IPS DF 6.9 (cell line): ENCODE results near the gene ZKSCAN3.
"Not testable (repeated sequence)": the region's sequence is repeated elsewhere in the genome, so short reads cannot be mapped to it uniquely, and the experiment has no call there.

Experiments
- DNase-seq: peaks from one replicate; pipeline ENCODE4 v3.0.0-alpha.2; 2013; ENCODE audit warnings: low read depth, low spot score
- H3K27ac ChIP-seq: one replicate; pipeline ENCODE4 v1.5.1; 2013; ENCODE audit warnings: low read length, control low read depth
- H3K27me3 ChIP-seq: 2 replicates; pipeline ENCODE4 v1.6.1; 2013; ENCODE audit warnings: mild to moderate bottlenecking, low read length; ENCODE audit not compliant: control insufficient read depth, insufficient read depth
- H3K36me3 ChIP-seq: 2 replicates; pipeline ENCODE4 v1.6.1; 2013; ENCODE audit warnings: low read length; ENCODE audit not compliant: control insufficient read depth, insufficient read depth
- H3K4me1 ChIP-seq: 2 replicates; pipeline ENCODE4 v1.6.1; 2013; ENCODE audit warnings: low read length; ENCODE audit not compliant: control insufficient read depth, insufficient read depth
- H3K4me3 ChIP-seq: 2 replicates; pipeline ENCODE4 v1.5.1; 2013; ENCODE audit warnings: mild to moderate bottlenecking, low read length
- H3K9me3 ChIP-seq: 2 replicates; pipeline ENCODE4 v1.6.1; 2013; ENCODE audit warnings: low read length, inconsistent platforms; ENCODE audit not compliant: control insufficient read depth, insufficient read depth
- WGBS: extraction: QIAGEN DNeasy Blood & Tissue Kit; methylation state at CpG from one replicate; pipeline ENCODE4 v1.1.7; 2013; ENCODE audit warnings: mixed read lengths, missing lambda C conversion rate; ENCODE audit not compliant: insufficient read length, insufficient coverage; 5-methylcytosine and 5-hydroxymethylcytosine counted together

Gene ZKSCAN3

DNA sequence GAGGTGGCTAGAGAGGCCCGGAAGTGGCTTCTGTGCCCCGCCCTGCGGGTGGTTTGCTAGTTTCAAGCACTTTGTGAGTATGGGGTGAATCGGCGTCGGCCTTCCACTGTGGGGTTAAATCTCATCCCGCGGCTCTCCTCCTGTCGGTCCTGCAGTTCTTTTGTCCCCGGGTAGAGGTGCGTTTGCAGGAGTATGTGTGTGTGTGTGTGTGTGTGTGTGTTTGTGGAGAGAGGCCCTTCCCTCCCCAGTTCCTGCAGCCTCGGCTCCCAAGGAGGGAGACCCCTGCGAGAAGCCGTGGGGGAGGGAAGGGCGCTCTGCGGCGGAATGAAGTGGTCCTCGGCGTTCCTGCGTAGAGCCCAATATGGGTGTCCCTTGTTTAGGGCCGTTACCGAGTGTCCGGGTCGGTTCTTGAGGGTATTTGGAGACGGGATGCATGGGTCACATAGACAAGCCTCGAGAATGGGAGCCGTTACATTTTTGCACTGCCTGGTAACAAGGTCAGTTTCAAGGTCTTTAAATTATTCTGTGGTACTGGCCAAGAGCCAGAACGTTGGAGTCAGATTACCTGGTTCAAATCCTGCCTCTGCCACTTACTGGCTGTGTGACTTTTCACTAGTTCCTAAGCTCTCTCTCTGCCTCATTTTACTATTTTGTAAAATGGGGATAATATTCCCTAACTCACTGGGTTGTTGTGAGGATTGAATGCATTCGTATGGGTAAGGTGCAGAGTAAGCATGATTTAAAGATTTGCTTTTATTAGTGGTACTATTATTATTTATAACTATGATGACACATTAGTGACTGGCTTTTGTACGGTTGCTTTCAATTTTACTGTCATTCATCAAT, at the start of gene ZKSCAN3:
TSS of gene ZKSCAN3 (plus strand) at position 56 of the 846 bp plus-strand sequence. CDS start 9,640 bp downstream, outside the sequence.
- Histone ChIP-seq H3K9me3 (no peaks in the 10 kb centered on the region), H3K27ac (no peak within 1 kb of the TSS), H3K4me1 (no peaks in the 10 kb centered on the region), H3K36me3 (no peaks in the 10 kb centered on the region), H3K4me3 (peak within 1 kb of the TSS; percentile 92), H3K27me3 (no peaks in the 10 kb centered on the region)
- no CpG with 5 or more reads among the region's 30 CpGs for WGBS
- no peak for DNase-seq

DNA sequence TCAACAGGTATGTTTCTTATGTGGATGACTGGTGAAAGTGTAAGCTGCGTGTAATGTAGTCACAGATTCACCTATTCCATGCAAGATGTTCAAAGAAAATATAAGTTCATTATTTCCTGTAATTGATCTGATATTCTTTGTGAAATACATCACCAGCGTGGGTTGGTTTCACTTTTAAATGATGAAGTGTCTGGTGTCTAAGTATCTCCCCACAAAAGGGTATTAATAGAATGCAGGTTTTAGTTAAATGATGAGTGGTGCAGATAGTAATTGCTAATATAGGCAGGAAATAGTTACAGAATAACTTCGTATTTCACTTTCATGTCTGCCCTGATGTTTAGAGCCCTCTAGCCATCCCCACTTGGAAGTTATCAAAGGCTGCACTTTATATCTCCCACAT, 46.2 kb upstream of the ZKSCAN3 start:
- Histone ChIP-seq H3K27me3 (no peaks in the 10 kb centered on the region), H3K27ac (no peak overlapping the region), H3K4me1 (no peaks in the 10 kb centered on the region), H3K9me3 (no peaks in the 10 kb centered on the region), H3K4me3 (no peak overlapping the region), H3K36me3 (no peaks in the 10 kb centered on the region)
- no peak for DNase-seq
- no CpG with 5 or more reads among the region's 3 CpGs for WGBS

GRCh38 chr6:28306363-28306762, 43.4 kb upstream of the ZKSCAN3 start:
- H3K27ac ChIP-seq, DNase-seq, H3K9me3 ChIP-seq, H3K27me3 ChIP-seq, H3K4me3 ChIP-seq, H3K4me1 ChIP-seq, H3K36me3 ChIP-seq: not testable (repeated sequence)

- no peak for DNase-seq
Observed at GRCh38 chr6:28311139-28311823, 38.5 kb upstream of the ZKSCAN3 start.

GRCh38 chr6:28312939-28313338, 36.8 kb upstream of the ZKSCAN3 start:
- no peak for DNase-seq
- no CpG with 5 or more reads among the region's 23 CpGs for WGBS
- no peaks in the 10 kb centered on the region for H3K9me3 ChIP-seq
- no peaks in the 10 kb centered on the region for H3K36me3 ChIP-seq
- H3K4me3 ChIP-seq = no peak overlapping the region
- 0 out of 2 replicates have a peak, but pooled peaks cover 4% of the 10 kb centered on the region for H3K4me1 ChIP-seq
- H3K27ac ChIP-seq = no peak overlapping the region
- H3K27me3 ChIP-seq = no peaks in the 10 kb centered on the region

More at GRCh38 chr6:28311139-28311823, 38.5 kb upstream of the ZKSCAN3 start:
- Histone ChIP-seq H3K9me3 (no peaks in the 10 kb centered on the region), H3K27ac (no peak overlapping the region), H3K4me3 (no peak overlapping the region), H3K27me3 (no peaks in the 10 kb centered on the region), H3K4me1 (0 out of 2 replicates have a peak, but pooled peaks cover 4% of the 10 kb centered on the region), H3K36me3 (no peaks in the 10 kb centered on the region)
- WGBS = no CpG with 5 or more reads among the region's 9 CpGs

DNA sequence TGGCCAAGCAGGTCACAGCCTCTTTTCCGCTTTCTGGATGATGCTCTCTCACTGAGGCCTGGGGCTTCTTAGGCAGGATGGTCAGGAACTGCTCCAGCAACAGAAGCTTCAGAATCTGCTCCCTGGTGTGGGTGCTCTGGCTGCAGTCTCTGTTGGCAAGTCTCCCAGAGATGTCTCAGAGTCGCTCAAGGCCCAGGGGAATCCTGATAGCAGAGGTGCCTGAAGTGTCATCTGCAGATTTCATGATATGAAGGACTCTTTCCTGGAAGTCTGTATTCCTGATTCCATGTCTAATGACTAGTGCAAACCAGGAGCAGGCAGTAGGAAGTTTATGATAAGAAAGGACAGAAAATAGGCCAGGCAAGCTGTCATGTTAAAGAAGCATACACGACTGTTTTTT, 34.1 kb upstream of the ZKSCAN3 start:
- no peak overlapping the region for H3K27ac ChIP-seq
- H3K4me3 ChIP-seq = no peak overlapping the region
- no peaks in the 10 kb centered on the region for H3K27me3 ChIP-seq
- H3K36me3 ChIP-seq = no peaks in the 10 kb centered on the region
- DNase-seq = no peak
- 0 out of 2 replicates have a peak, but pooled peaks cover 4% of the 10 kb centered on the region for H3K4me1 ChIP-seq
- H3K9me3 ChIP-seq = no peaks in the 10 kb centered on the region
- WGBS = no CpG with 5 or more reads among the region's 3 CpGs

- not testable (repeated sequence) for H3K4me3 ChIP-seq, H3K4me1 ChIP-seq, H3K27me3 ChIP-seq, DNase-seq, H3K36me3 ChIP-seq, H3K9me3 ChIP-seq, H3K27ac ChIP-seq
- WGBS = no CpG with 5 or more reads among the region's 8 CpGs
Observed at GRCh38 chr6:28317866-28318265, 31.9 kb upstream of the ZKSCAN3 start.

DNA sequence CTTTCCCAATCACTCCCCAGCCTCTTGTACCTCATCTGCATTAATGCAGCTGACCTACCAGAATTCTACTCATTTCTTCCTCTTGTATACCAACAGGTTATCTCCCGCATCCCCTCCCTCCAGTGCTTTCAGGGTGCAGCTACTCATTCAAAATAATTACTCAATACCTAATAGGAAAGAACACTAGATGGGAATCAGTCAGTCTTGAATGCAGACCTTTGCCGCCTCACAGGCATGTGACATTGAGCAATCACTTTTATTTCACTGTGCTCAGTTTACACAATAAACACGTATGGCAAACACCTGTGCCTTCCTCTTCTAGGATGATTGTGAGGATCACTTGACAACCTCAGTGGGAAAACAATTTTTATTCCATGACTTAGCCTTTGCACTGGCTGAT, 27.1 kb upstream of the ZKSCAN3 start:
- Histone ChIP-seq H3K9me3 (peaks cover 7% of the 10 kb centered on the region), H3K36me3 (peaks cover 8% of the 10 kb centered on the region; the same call in 1 of the 2 replicates), H3K27me3 (no peaks in the 10 kb centered on the region), H3K4me3 (no peak overlapping the region), H3K4me1 (no peaks in the 10 kb centered on the region), H3K27ac (no peak overlapping the region)
- WGBS = no CpG with 5 or more reads among the region's 3 CpGs
- DNase-seq = no peak

DNA sequence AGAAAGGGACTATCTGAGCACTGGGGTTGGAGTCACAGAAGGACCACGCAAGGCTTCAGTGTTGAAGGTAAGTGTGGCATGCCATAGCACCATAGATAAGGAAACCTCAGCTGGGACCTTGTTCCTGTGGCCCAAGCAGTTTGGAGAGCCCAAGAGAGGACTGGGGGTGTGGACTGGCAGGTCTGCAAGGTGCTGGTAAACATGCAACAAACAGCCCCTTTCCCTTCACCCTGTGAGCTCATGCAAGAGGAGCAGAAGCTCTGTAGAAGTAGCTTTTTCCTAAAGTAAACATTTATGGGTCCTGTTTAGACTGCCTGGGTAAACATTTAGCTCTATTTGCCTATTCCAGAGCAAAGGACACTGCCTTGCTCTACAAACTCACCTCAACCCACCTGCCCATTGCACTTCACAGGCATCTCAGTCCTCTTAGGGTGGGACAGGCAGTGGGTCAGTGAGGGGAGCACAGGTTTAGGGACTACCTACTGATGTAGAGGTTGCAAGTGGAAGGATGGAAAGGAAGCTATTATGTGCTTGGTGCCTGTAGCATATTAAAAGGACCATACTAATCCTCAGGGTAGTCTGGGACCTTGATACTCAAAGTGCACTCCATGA, 25.8 kb upstream of the ZKSCAN3 start:
- H3K27ac ChIP-seq = no peak overlapping the region

GRCh38 chr6:28326371-28326948, 23.3 kb upstream of the ZKSCAN3 start:
- H3K9me3 ChIP-seq = peaks cover 9% of the 10 kb centered on the region
- H3K27me3 ChIP-seq = no peaks in the 10 kb centered on the region
- peaks cover 12% of the 10 kb centered on the region for H3K36me3 ChIP-seq
- no peak for DNase-seq
- WGBS = no CpG with 5 or more reads among the region's 7 CpGs
- H3K27ac ChIP-seq = no peak overlapping the region
- H3K4me1 ChIP-seq = no peaks in the 10 kb centered on the region
- no peak overlapping the region for H3K4me3 ChIP-seq

More for the DNA sequence above, 25.8 kb upstream of the ZKSCAN3 start:
- H3K4me3 ChIP-seq = no peak overlapping the region
- no peak for DNase-seq
- WGBS = no CpG with 5 or more reads among the region's 1 CpG
- peaks cover 8% of the 10 kb centered on the region for H3K36me3 ChIP-seq
- no peaks in the 10 kb centered on the region for H3K4me1 ChIP-seq
- no peaks in the 10 kb centered on the region for H3K27me3 ChIP-seq
- peaks cover 7% of the 10 kb centered on the region for H3K9me3 ChIP-seq
